Progenitor cell of endocrine pancreas (in vitro differentiated cells): Measurements from ENCODE around the gene MYL3. TPM values are rescaled to one million over a fixed set of nuclear protein-coding genes. Genes with fewer than 3 reads are reported as not detected.
A peak's percentile ranks its signal among the peaks of the same experiment; 100 is the strongest.

Experiments used
- DNase-seq: peaks from one replicate; pipeline ENCODE4 v3.0.0; 2021; ENCODE audit warnings: low spot score; ENCODE audit not compliant: unreplicated experiment
- H3K27ac Mint-ChIP-seq: 2 replicates; pipeline ENCODE4 v1.8.0; 2021; ENCODE audit warnings: mild to moderate bottlenecking, moderate library complexity, mixed read lengths
- H3K27me3 Mint-ChIP-seq: 2 replicates; pipeline ENCODE4 v1.8.0; 2021; ENCODE audit warnings: mixed read lengths
- H3K36me3 Mint-ChIP-seq: 2 replicates; pipeline ENCODE4 v1.8.0; 2022; ENCODE audit warnings: mixed read lengths; ENCODE audit not compliant: insufficient read depth
- H3K4me1 Mint-ChIP-seq: 2 replicates; pipeline ENCODE4 v1.8.0; 2021; ENCODE audit warnings: low read depth, mixed read lengths
- H3K4me3 Mint-ChIP-seq: 2 replicates; pipeline ENCODE4 v1.8.0; 2021; ENCODE audit warnings: low read depth, mild to moderate bottlenecking, moderate library complexity, mixed read lengths
- H3K9me3 Mint-ChIP-seq: 2 replicates; pipeline ENCODE4 v1.8.0; 2021; ENCODE audit warnings: low read depth, mixed read lengths
- CTCF ChIP-seq: fragments of 200-600 bp; sonication (generic); IDR thresholded peaks from one replicate; pipeline ENCODE4 v1.5.0; 2021; ENCODE audit warnings: antibody characterized with exemption, mild to moderate bottlenecking; ENCODE audit not compliant: unreplicated experiment
- total RNA-seq: library from RNA; stranded (reverse); gene quantifications from 2 replicates; pipeline ENCODE4 v1.2.1, GENCODE V29; 2021

MYL3 gene
- total RNA-seq, 1 donor from 2014 or later, result not detected

GRCh38 chr3:46845860-46846623 lies 17.2 kb downstream of the MYL3 start:
- peak; percentile 78 for TF ChIP-seq CTCF
- Mint-ChIP-seq H3K4me1 (peaks cover 4% of the 10 kb centered on the region), H3K9me3 (peaks cover 16% of the 10 kb centered on the region), H3K4me3 (peak overlapping the region; percentile 73), H3K27ac (no peak overlapping the region), H3K27me3 (no peaks in the 10 kb centered on the region), H3K36me3 (peaks cover 5% of the 10 kb centered on the region)
- DNase-seq, result peak; percentile 78

GRCh38 chr3:46845397-46845859 lies 17.8 kb downstream of the MYL3 start:
- peaks cover 20% of the 10 kb centered on the region for H3K9me3 Mint-ChIP-seq
- H3K27me3 Mint-ChIP-seq, result no peaks in the 10 kb centered on the region
- DNase-seq, result no peak
- peaks cover 4% of the 10 kb centered on the region for H3K4me1 Mint-ChIP-seq
- TF ChIP-seq CTCF, result no peak
- H3K36me3 Mint-ChIP-seq, result peaks cover 5% of the 10 kb centered on the region
- peak overlapping the region; percentile 73 for H3K4me3 Mint-ChIP-seq
- peak overlapping the region; percentile 87 for H3K27ac Mint-ChIP-seq

DNA sequence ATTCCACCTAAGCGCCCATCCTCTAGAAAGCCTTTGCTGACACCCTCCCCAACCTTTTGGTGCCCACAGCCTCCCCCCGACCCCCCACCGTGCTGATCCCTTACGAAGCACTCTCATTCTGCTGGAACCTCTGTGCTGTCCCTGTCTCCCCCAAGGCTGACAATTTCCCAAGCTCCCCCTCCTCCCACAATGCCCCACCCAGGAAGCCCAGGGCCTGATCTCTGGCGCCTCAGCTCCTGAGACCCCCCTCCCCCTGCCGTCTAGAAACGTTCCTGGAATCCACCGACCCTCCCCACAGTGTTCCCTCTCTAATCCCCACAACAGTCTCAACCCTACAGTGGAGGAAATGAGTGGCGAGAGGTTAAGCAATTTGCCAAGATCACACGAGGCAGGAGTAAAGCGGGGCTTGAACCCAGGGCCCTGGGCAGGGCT lies 18.3 kb downstream of the MYL3 start:
- TF ChIP-seq CTCF, result no peak
- H3K27me3 Mint-ChIP-seq, result no peaks in the 10 kb centered on the region
- DNase-seq, result no peak
- peaks cover 4% of the 10 kb centered on the region for H3K4me1 Mint-ChIP-seq
- H3K9me3 Mint-ChIP-seq, result peaks cover 23% of the 10 kb centered on the region
- peak overlapping the region; percentile 73 for H3K4me3 Mint-ChIP-seq
- H3K27ac Mint-ChIP-seq, result peak overlapping the region; percentile 87
- H3K36me3 Mint-ChIP-seq, result peaks cover 5% of the 10 kb centered on the region

DNA sequence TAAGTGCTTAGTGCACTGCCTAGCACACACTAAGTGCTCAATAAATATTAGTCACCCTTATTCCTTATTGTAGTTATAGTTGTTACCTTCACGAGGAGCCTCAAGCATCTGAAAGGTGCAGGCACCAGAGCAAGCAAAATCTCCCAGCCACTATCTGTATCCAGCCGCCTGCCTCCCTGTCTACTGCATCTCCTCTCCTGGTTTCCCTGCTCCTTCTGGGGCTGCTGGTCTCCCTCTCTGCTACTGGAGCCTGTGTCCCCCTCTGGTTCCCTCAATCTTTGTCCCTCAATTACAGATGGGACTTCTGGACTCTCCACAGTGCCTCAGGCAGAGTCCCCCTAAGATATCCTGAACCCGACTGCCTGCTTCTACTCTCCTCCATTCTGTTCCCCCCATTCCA lies 18.8 kb downstream of the MYL3 start:
- H3K4me1 Mint-ChIP-seq, result peaks cover 4% of the 10 kb centered on the region
- H3K27me3 Mint-ChIP-seq, result no peaks in the 10 kb centered on the region
- H3K36me3 Mint-ChIP-seq, result peaks cover 6% of the 10 kb centered on the region
- peak overlapping the region; percentile 46 for H3K4me3 Mint-ChIP-seq
- no peak for TF ChIP-seq CTCF
- no peak overlapping the region for H3K27ac Mint-ChIP-seq
- DNase-seq, result no peak
- peaks cover 23% of the 10 kb centered on the region for H3K9me3 Mint-ChIP-seq

DNA sequence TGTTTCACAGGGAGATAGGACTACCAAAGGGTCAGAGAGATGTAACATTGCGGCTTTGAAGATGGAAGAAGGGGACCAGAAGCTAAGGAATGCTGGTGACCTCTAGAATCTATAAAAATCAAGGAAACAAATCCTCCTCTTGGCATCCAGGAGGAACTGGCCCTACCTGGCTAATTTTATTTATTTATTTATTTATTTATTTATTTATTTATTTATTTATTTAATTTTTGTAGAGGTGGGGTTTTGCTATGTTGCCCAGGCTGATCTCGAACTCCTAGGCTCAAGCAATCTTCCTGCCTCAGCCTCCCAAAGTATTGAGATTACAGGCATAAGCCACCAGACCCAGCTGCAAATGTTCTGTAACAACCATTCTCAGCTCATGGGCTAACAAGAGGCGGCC lies 19.7 kb downstream of the MYL3 start:
- Mint-ChIP-seq H3K4me1 (peaks cover 2% of the 10 kb centered on the region), H3K4me3 (no peak overlapping the region), H3K9me3 (peaks cover 29% of the 10 kb centered on the region), H3K27ac (no peak overlapping the region), H3K27me3 (no peaks in the 10 kb centered on the region), H3K36me3 (peaks cover 11% of the 10 kb centered on the region)
- no peak for TF ChIP-seq CTCF
- no peak for DNase-seq
